Loucy (cell line): Measurements from ENCODE around the gene C11orf68.

Source experiments
- H2AFZ ChIP-seq: fragments of 200-600 bp; sonication (generic); 2 replicates; pipeline ENCODE4 v1.6.0; 2016; ENCODE audit warnings: antibody characterized with exemption, mild to moderate bottlenecking, low read length, moderate library complexity
- H3F3A ChIP-seq: fragments of 200-600 bp; 2 replicates; pipeline ENCODE4 v1.6.0; 2016; ENCODE audit warnings: antibody characterized with exemption, low read depth, mild to moderate bottlenecking
- H3K27me3 ChIP-seq: fragments of 200-600 bp; sonication (generic); 2 replicates; pipeline ENCODE4 v1.6.1; 2014; ENCODE audit warnings: low read length, mild to moderate bottlenecking; ENCODE audit not compliant: insufficient read depth, poor library complexity, severe bottlenecking
- H3K36me3 ChIP-seq: fragments of 200-600 bp; sonication (generic); 2 replicates; pipeline ENCODE4 v1.6.1; 2016; ENCODE audit warnings: low read length; ENCODE audit not compliant: insufficient read depth
- H3K4me1 ChIP-seq: fragments of 200-600 bp; sonication (generic); 2 replicates; pipeline ENCODE4 v1.5.1; 2014; ENCODE audit warnings: low read length, mild to moderate bottlenecking; ENCODE audit not compliant: insufficient read depth, poor library complexity, severe bottlenecking
- H3K4me2 ChIP-seq: fragments of 200-600 bp; sonication (generic); 2 replicates; pipeline ENCODE4 v1.6.0; 2014; ENCODE audit warnings: antibody characterized with exemption, low read length, low read depth, mild to moderate bottlenecking; ENCODE audit not compliant: poor library complexity, severe bottlenecking
- H3K4me3 ChIP-seq: fragments of 200-600 bp; sonication (generic); 2 replicates; pipeline ENCODE4 v1.5.1; 2014; ENCODE audit warnings: low read length, mild to moderate bottlenecking, mixed read lengths; ENCODE audit not compliant: poor library complexity, severe bottlenecking
- H3K79me2 ChIP-seq: fragments of 200-600 bp; sonication (generic); 2 replicates; pipeline ENCODE4 v1.6.1; 2014; ENCODE audit warnings: low read length; ENCODE audit not compliant: insufficient read depth
- H3K9ac ChIP-seq: fragments of 200-600 bp; sonication (generic); 2 replicates; pipeline ENCODE4 v1.6.0; 2014; ENCODE audit warnings: mild to moderate bottlenecking, low read depth, low read length, moderate library complexity; ENCODE audit not compliant: poor library complexity, severe bottlenecking
- H3K9me2 ChIP-seq: fragments of 200-600 bp; sonication (generic); replicated peaks from 2 replicates; pipeline ENCODE4 v1.6.1; 2016; ENCODE audit warnings: low read depth, low read length, mixed read lengths
- H3K9me3 ChIP-seq: fragments of 200-600 bp; sonication (generic); 2 replicates; pipeline ENCODE4 v1.6.1; 2014; ENCODE audit warnings: mild to moderate bottlenecking, antibody characterized with exemption, low read length, low read depth; ENCODE audit not compliant: insufficient read depth
- H4K20me1 ChIP-seq: fragments of 200-600 bp; sonication (generic); 2 replicates; pipeline ENCODE4 v1.6.0; 2014; ENCODE audit warnings: antibody characterized with exemption, low read length, mild to moderate bottlenecking; ENCODE audit not compliant: insufficient read depth, poor library complexity, severe bottlenecking
- EZH2phosphoT487 ChIP-seq: fragments of 200-600 bp; IDR thresholded peaks from 2 replicates; pipeline ENCODE4 v1.6.1; 2018; ENCODE audit warnings: antibody characterized with exemption, mild to moderate bottlenecking, moderate library complexity, borderline replicate concordance
- TF ChIP-seq, protein P1 (sequence below): fragments of 200-600 bp; sonication (generic); conservative IDR thresholded peaks from 2 replicates; pipeline ENCODE4 v1.5.1; 2014; ENCODE audit warnings: mild to moderate bottlenecking, antibody characterized with exemption, low read length

Gene C11orf68

DNA sequence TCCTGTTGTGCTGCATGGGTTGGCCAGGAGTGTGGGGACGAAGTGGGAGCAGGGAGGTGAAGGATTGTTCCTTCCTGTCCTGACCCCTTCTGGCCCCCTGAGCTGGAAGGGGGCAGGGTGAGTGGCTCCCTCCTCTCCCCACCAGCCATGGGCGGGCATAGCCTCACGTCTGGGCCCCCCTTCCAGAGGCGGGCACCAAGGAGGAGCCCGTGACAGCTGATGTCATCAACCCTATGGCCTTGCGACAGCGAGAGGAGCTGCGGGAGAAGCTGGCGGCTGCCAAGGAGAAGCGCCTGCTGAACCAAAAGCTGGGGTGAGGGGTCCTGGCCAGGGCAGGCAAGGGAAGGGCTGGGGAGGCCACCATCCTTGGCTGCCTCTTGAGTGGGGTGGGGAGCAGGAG, 46.0 kb upstream of the C11orf68 start:
- TF ChIP-seq, protein P1, sequence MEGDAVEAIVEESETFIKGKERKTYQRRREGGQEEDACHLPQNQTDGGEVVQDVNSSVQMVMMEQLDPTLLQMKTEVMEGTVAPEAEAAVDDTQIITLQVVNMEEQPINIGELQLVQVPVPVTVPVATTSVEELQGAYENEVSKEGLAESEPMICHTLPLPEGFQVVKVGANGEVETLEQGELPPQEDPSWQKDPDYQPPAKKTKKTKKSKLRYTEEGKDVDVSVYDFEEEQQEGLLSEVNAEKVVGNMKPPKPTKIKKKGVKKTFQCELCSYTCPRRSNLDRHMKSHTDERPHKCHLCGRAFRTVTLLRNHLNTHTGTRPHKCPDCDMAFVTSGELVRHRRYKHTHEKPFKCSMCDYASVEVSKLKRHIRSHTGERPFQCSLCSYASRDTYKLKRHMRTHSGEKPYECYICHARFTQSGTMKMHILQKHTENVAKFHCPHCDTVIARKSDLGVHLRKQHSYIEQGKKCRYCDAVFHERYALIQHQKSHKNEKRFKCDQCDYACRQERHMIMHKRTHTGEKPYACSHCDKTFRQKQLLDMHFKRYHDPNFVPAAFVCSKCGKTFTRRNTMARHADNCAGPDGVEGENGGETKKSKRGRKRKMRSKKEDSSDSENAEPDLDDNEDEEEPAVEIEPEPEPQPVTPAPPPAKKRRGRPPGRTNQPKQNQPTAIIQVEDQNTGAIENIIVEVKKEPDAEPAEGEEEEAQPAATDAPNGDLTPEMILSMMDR, result no peak
- TF ChIP-seq EZH2phosphoT487, result no peak
- H3K4me2 ChIP-seq, result no peak overlapping the region
- no peaks in the 10 kb centered on the region for H3K9me3 ChIP-seq
- no peak overlapping the region for H3K9ac ChIP-seq
- peaks cover 41% of the 10 kb centered on the region for H3K79me2 ChIP-seq
- H3K27me3 ChIP-seq, result no peaks in the 10 kb centered on the region
- H3K36me3 ChIP-seq, result peaks cover 54% of the 10 kb centered on the region; the same call in 1 of the 2 replicates
- peaks cover 23% of the 10 kb centered on the region for H3K4me1 ChIP-seq
- H2AFZ ChIP-seq, result no peak overlapping the region
- H3K4me3 ChIP-seq, result no peak overlapping the region
- no peaks in the 10 kb centered on the region for H3K9me2 ChIP-seq
- peaks cover 26% of the 10 kb centered on the region for H4K20me1 ChIP-seq
- no peaks in the 10 kb centered on the region for H3F3A ChIP-seq

DNA sequence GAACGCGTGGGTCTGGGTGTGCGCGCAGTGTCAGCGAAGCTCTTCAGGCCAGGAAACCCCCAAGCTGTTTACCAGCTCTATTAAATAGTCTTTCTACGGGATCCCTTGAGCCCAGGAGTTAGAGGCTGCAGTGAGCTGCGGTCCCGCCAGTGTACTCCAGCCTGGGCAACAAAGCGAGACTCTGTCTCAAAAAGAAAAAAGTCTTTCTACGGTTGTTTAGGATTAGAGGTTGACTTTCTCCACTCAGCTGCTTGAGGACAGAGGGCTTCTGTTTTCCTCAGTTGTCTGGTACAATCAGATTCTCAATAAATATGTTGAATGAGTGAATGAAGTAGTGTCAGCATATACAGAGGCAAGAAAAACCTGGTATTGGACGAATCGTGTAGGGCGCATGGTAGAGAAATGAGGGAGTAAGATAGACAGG, 43.3 kb upstream of the C11orf68 start:
- H3K79me2 ChIP-seq, result peaks cover 41% of the 10 kb centered on the region
- H3F3A ChIP-seq, result no peaks in the 10 kb centered on the region
- H3K9me3 ChIP-seq, result no peaks in the 10 kb centered on the region
- peak overlapping the region; percentile 82 for H3K4me3 ChIP-seq
- peak overlapping the region; percentile 90 for H3K9ac ChIP-seq
- peak overlapping the region; percentile 100 for H3K4me2 ChIP-seq
- no peaks in the 10 kb centered on the region for H3K27me3 ChIP-seq
- peaks cover 23% of the 10 kb centered on the region for H3K4me1 ChIP-seq
- H4K20me1 ChIP-seq, result peaks cover 26% of the 10 kb centered on the region
- H3K36me3 ChIP-seq, result peaks cover 32% of the 10 kb centered on the region; the same call in 1 of the 2 replicates
- TF ChIP-seq, protein P1, result no peak
- TF ChIP-seq EZH2phosphoT487, result no peak
- H2AFZ ChIP-seq, result no peak overlapping the region
- H3K9me2 ChIP-seq, result no peaks in the 10 kb centered on the region

DNA sequence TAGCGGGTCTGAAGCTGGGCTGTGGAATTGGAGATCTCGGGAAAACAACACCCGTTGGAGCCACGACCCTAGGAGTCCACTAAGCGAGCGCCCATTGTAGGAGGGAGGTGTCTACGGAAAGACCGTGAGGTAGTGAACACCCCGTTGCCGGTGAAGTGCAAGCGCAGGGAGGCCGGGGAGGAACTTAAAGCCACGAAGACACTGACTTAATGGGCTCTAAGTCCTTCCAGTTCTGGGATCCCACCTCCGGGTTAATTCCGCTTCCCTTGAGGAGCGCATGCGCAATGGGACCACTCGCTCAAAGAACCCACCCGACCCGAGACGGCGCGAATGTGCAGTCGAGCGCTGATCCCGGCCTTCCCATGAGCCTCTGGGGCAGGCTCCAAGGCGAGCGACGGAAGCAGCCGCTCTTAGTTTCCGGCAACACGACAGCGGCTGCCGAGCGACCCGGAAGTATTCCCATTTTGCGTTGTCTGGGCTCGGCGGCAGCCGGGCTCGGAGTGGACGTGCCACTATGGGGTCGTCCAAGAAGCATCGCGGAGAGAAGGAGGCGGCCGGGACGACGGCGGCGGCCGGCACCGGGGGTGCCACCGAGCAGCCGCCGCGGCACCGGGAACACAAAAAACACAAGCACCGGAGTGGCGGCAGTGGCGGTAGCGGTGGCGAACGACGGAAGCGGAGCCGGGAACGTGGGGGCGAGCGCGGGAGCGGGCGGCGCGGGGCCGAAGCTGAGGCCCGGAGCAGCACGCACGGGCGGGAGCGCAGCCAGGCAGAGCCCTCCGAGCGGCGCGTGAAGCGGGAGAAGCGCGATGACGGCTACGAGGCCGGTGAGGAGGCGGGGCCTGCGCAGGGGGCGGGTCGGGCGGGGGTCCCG, 42.6 kb upstream of the C11orf68 start, which contains the start of gene SART1:
Gene SART1, plus strand, starts transcription at position 468 of the 874 bp plus-strand sequence. Its CDS starts 47 bp downstream, at position 515.
- Histone ChIP-seq H3K4me3 (peak within 1 kb of the TSS; percentile 82), H3K36me3 (peaks cover 26% of the 10 kb centered on the region; the same call in 1 of the 2 replicates), H3F3A (no peaks in the 10 kb centered on the region), H3K27me3 (no peaks in the 10 kb centered on the region), H3K4me2 (peak within 1 kb of the TSS; percentile 100), H3K4me1 (peaks cover 23% of the 10 kb centered on the region), H3K9ac (peak within 1 kb of the TSS; percentile 90), H3K9me2 (no peaks in the 10 kb centered on the region), H3K9me3 (no peaks in the 10 kb centered on the region), H4K20me1 (peaks cover 26% of the 10 kb centered on the region), H3K79me2 (peaks cover 41% of the 10 kb centered on the region), H2AFZ (peak within 1 kb of the TSS; percentile 72)
- no peak for TF ChIP-seq EZH2phosphoT487
- TF ChIP-seq, protein P1, result no peak
